Forelimb muscle (tissue), 1 donor: Measurements from ENCODE around the gene LIPN. TPM values are rescaled to one million over a fixed set of nuclear protein-coding genes. Genes with fewer than 3 reads are reported as not detected.

Source experiments
- DNase-seq: peaks from one replicate; pipeline ENCODE4 v3.0.0-alpha.2; 2013; ENCODE audit warnings: low read depth
- polyA plus RNA-seq: library from polyadenylated mRNA; unstranded; fragments of 120-200 nt; gene quantifications from one replicate; pipeline ENCODE4 v1.2.1, GENCODE V29; 2013; ENCODE audit not compliant: insufficient read length

The LIPN gene
- polyA plus RNA-seq, 1 donor = not detected

- no peak for DNase-seq
These were observed 67.9 kb downstream of the LIPN start for GRCh38 chr10:88827671-88828070.

- DNase-seq = no peak
These were observed 68.5 kb downstream of the LIPN start for GRCh38 chr10:88828310-88828709.

Other genes with a start within 250 kb of the LIPN start
- gene RNLS, start 176.7 kb upstream of the LIPN start, polyA plus RNA-seq = 2.1 TPM
- gene LIPJ, start 173.3 kb upstream of the LIPN start, polyA plus RNA-seq = not detected
- gene LIPF, start 95.6 kb upstream of the LIPN start, polyA plus RNA-seq = not detected
- gene LIPK, start 53.8 kb upstream of the LIPN start, polyA plus RNA-seq = not detected
- not detected for gene LIPM, start 42.7 kb downstream of the LIPN start, polyA plus RNA-seq
- 0.11 TPM for gene ANKRD22, start 91.8 kb downstream of the LIPN start, polyA plus RNA-seq
- gene STAMBPL1, start 120.2 kb downstream of the LIPN start, polyA plus RNA-seq = 6.5 TPM
- 183 TPM for gene ACTA2, start 192.8 kb downstream of the LIPN start, polyA plus RNA-seq
- gene FAS, start 230.8 kb downstream of the LIPN start, polyA plus RNA-seq = 6.2 TPM